Activated effector memory CD4-positive, alpha-beta T cell treated with Interleukin-2 at 50 U/mL for 16 hours (primary cell): Measurements from ENCODE around the gene PLEKHG2.
"Not testable (repeated sequence)": the region's sequence is repeated elsewhere in the genome, so short reads cannot be mapped to it uniquely, and the experiment has no call there.

ENCODE experiments used
- DNase-seq: peaks from one replicate; pipeline ENCODE4 v3.0.0-alpha.2; 2020

The PLEKHG2 gene

GRCh38 chr19:39446365-39447084, 34.1 kb downstream of the PLEKHG2 start:
- no peak for DNase-seq

- no peak for DNase-seq
Measured at GRCh38 chr19:39448271-39448670, 35.8 kb downstream of the PLEKHG2 start.

GRCh38 chr19:39449116-39449797, 36.8 kb downstream of the PLEKHG2 start:
- no peak for DNase-seq

- not testable (repeated sequence) for DNase-seq
Measured at GRCh38 chr19:39451257-39451656, 38.8 kb downstream of the PLEKHG2 start.

GRCh38 chr19:39463403-39463802, 50.9 kb downstream of the PLEKHG2 start:
- no peak for DNase-seq

- no peak for DNase-seq
Measured at GRCh38 chr19:39465956-39466747, 53.7 kb downstream of the PLEKHG2 start.

- no peak for DNase-seq
Measured at GRCh38 chr19:39467941-39468340, 55.5 kb downstream of the PLEKHG2 start.

GRCh38 chr19:39469036-39469435, 56.6 kb downstream of the PLEKHG2 start:
- no peak for DNase-seq

GRCh38 chr19:39469567-39469966, 57.1 kb downstream of the PLEKHG2 start:
- DNase-seq = no peak

- no peak for DNase-seq
Measured at GRCh38 chr19:39470724-39471339, 58.4 kb downstream of the PLEKHG2 start.

- DNase-seq = no peak
Measured at GRCh38 chr19:39471756-39472536, 59.5 kb downstream of the PLEKHG2 start.

- DNase-seq = no peak
Measured at GRCh38 chr19:39472746-39473442, 60.4 kb downstream of the PLEKHG2 start.

- no peak for DNase-seq
Measured at GRCh38 chr19:39473443-39473960, 61.0 kb downstream of the PLEKHG2 start.

- peak; percentile 54 for DNase-seq
Measured at GRCh38 chr19:39474139-39474620, 61.7 kb downstream of the PLEKHG2 start.

GRCh38 chr19:39475748-39476147, 63.3 kb downstream of the PLEKHG2 start:
- DNase-seq = no peak
